ENCODE data around the gene MRPL4. TPM values are rescaled to one million over a fixed set of nuclear protein-coding genes. Genes with fewer than 3 reads are reported as not detected.

Gene MRPL4
- total and polyA plus RNA-seq, 2 experiments from 2014 or later, result 92.0 to 171 TPM

DNA sequence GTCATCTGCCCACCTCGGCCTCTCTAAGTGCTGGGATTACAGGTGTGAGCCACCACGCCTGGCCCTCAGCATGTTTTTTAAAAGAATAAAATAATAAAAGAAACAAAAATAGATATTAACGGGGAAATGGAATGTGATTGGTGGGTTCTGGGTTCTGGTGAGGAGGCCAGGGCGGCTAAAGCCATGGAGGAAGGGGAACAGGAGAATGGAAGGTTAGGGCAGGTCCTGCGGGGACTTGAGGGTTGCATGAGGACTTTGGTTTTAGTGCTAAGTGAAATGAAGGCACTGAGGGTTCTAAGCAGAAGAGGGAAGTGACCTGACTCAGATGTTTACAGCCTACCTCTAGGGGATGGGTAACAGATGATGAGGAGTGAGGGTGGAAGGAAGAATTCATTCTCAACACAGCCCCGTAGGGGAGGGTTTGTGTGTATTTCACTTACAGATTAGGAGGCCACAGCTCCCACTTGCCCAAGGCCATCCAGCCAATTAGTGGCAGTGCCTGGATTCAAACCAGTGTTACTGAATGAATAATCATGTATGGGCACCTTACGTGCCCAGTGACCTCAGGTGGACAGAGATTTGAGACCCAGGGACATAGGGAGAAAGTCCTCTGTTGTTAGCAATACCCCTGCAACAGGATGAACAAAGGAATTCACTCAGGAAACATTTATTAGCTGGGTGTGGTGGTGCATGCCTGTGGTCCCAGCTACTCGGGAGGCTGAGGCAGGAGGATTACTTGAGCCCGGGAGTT lies 6.7 kb upstream of the MRPL4 start:
- no peaks in the 10 kb centered on the region for H3K27me3 ChIP-seq (ENCODE audit: insufficient read depth)
- no peaks in the 10 kb centered on the region for H3K36me3 Mint-ChIP-seq (ENCODE audit: low read depth)
- H3K4me1 ChIP-seq (ENCODE audit: insufficient read depth), result no peaks in the 10 kb centered on the region
- H3K4me3 Mint-ChIP-seq, result no peak overlapping the region
- H3F3A ChIP-seq (replicated peaks; ENCODE audit: low read depth), result no peaks in the 10 kb centered on the region
- no peak overlapping the region for H3K27ac ChIP-seq (ENCODE audit: low read depth)
- peaks cover 7% of the 10 kb centered on the region for H3K27me3 Mint-ChIP-seq (ENCODE audit: insufficient read depth, low read depth, poor library complexity)
- no peak overlapping the region for H3K27ac Mint-ChIP-seq
- no peaks in the 10 kb centered on the region for H4K20me1 ChIP-seq (replicated peaks; ENCODE audit: insufficient read depth)
- H2AFZ ChIP-seq, result no peak overlapping the region
- no peaks in the 10 kb centered on the region for H3K9me3 Mint-ChIP-seq
- no peaks in the 10 kb centered on the region for H3K9me2 ChIP-seq (ENCODE audit: insufficient read depth)
- no peaks in the 10 kb centered on the region for H3K36me3 ChIP-seq (ENCODE audit: insufficient read depth)
- H3K4me1 Mint-ChIP-seq, result no peaks in the 10 kb centered on the region; the same call in 2 of the 3 replicates
- H3K4me3 ChIP-seq, result no peak overlapping the region
- TF ChIP-seq EZH2 (IDR thresholded peaks at IDR 0.05; ENCODE audit: low read depth, unreplicated experiment) (no peak), STAT1 (IDR thresholded peaks at IDR 0.05; ENCODE audit: unreplicated experiment) (no peak), ZNF331 (CRISPR knock-in tag; IDR thresholded peaks at IDR 0.05; ENCODE audit: low read depth) (no peak), ZNF114 (CRISPR knock-in tag; IDR thresholded peaks at IDR 0.05) (no peak), POLR2AphosphoS5 (IDR thresholded peaks at IDR 0.05; ENCODE audit: low read depth) (no peak)
- TF ChIP-seq, protein P1, sequence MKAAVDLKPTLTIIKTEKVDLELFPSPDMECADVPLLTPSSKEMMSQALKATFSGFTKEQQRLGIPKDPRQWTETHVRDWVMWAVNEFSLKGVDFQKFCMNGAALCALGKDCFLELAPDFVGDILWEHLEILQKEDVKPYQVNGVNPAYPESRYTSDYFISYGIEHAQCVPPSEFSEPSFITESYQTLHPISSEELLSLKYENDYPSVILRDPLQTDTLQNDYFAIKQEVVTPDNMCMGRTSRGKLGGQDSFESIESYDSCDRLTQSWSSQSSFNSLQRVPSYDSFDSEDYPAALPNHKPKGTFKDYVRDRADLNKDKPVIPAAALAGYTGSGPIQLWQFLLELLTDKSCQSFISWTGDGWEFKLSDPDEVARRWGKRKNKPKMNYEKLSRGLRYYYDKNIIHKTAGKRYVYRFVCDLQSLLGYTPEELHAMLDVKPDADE (IDR thresholded peaks at IDR 0.05), result no peak
- ATAC-seq (no peak), DNase-seq (ENCODE audit: low spot score) (no peak)
- H3K4me2 ChIP-seq, result no peak overlapping the region
- no peaks in the 10 kb centered on the region for H3K79me2 ChIP-seq (replicated peaks; ENCODE audit: insufficient read depth)

DNA sequence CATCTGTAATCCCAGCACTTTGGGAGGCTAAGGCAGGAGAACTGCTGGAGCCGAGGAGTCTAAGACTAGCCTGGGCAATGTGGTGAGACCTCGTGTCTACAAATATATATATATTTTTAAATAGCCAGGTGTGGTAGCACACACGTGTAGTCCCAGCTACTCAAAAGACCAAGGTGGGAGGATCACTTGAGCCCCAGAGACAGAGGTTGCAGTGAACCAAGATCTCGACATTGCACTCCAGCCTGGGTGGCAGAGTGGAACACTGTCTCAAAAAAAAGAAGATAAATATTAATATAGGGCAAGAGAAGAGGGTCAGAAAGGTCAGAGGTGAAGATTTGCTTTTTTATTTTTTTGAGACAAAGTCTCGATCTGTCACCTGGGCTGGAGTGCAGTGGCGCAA lies 5.5 kb upstream of the MRPL4 start:
- no peak overlapping the region for H3K27ac Mint-ChIP-seq
- H3K9me3 Mint-ChIP-seq, result no peaks in the 10 kb centered on the region
- Histone ChIP-seq H3K4me3 (no peak overlapping the region), H3K27me3 (ENCODE audit: insufficient read depth) (no peaks in the 10 kb centered on the region), H3K79me2 (replicated peaks; ENCODE audit: insufficient read depth) (no peaks in the 10 kb centered on the region), H2AFZ (no peak overlapping the region), H4K20me1 (replicated peaks; ENCODE audit: insufficient read depth) (no peaks in the 10 kb centered on the region), H3K9me2 (ENCODE audit: insufficient read depth) (no peaks in the 10 kb centered on the region), H3K27ac (ENCODE audit: low read depth) (no peak overlapping the region), H3K4me2 (no peak overlapping the region), H3K4me1 (ENCODE audit: insufficient read depth) (no peaks in the 10 kb centered on the region), H3K36me3 (ENCODE audit: insufficient read depth) (no peaks in the 10 kb centered on the region), H3F3A (replicated peaks; ENCODE audit: low read depth) (peaks cover 6% of the 10 kb centered on the region; the same call in 1 of the 2 replicates)
- H3K4me3 Mint-ChIP-seq, result no peak overlapping the region
- DNase-seq (ENCODE audit: low spot score), result no peak
- no peak for ATAC-seq
- no peaks in the 10 kb centered on the region for H3K36me3 Mint-ChIP-seq (ENCODE audit: low read depth)
- H3K4me1 Mint-ChIP-seq, result no peaks in the 10 kb centered on the region; the same call in 2 of the 3 replicates
- H3K27me3 Mint-ChIP-seq (ENCODE audit: insufficient read depth, low read depth, poor library complexity), result peaks cover 10% of the 10 kb centered on the region
- TF ChIP-seq JUNB (IDR thresholded peaks at IDR 0.05; ENCODE audit: unreplicated experiment), result no peak
- TF ChIP-seq, protein P2, sequence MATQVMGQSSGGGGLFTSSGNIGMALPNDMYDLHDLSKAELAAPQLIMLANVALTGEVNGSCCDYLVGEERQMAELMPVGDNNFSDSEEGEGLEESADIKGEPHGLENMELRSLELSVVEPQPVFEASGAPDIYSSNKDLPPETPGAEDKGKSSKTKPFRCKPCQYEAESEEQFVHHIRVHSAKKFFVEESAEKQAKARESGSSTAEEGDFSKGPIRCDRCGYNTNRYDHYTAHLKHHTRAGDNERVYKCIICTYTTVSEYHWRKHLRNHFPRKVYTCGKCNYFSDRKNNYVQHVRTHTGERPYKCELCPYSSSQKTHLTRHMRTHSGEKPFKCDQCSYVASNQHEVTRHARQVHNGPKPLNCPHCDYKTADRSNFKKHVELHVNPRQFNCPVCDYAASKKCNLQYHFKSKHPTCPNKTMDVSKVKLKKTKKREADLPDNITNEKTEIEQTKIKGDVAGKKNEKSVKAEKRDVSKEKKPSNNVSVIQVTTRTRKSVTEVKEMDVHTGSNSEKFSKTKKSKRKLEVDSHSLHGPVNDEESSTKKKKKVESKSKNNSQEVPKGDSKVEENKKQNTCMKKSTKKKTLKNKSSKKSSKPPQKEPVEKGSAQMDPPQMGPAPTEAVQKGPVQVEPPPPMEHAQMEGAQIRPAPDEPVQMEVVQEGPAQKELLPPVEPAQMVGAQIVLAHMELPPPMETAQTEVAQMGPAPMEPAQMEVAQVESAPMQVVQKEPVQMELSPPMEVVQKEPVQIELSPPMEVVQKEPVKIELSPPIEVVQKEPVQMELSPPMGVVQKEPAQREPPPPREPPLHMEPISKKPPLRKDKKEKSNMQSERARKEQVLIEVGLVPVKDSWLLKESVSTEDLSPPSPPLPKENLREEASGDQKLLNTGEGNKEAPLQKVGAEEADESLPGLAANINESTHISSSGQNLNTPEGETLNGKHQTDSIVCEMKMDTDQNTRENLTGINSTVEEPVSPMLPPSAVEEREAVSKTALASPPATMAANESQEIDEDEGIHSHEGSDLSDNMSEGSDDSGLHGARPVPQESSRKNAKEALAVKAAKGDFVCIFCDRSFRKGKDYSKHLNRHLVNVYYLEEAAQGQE (IDR thresholded peaks at IDR 0.05; ENCODE audit: unreplicated experiment), result no peak
- no peak for TF ChIP-seq CREB1 (CRISPR knock-in tag; IDR thresholded peaks at IDR 0.05; ENCODE audit: low read depth)
- TF ChIP-seq, protein P1 (IDR thresholded peaks at IDR 0.05), result no peak
